DMS 273 treated with DMSO at 0.1 percent for 48 hours (cell line): ENCODE measurements around the gene DDX5.
"Not testable (repeated sequence)": the region's sequence is repeated elsewhere in the genome, so short reads cannot be mapped to it uniquely, and the experiment has no call there.

Source experiments
- DNase-seq: peaks from one replicate; lab custom pipeline; 2025; lab: John Stamatoyannopoulos, UW

DDX5 gene

DNA sequence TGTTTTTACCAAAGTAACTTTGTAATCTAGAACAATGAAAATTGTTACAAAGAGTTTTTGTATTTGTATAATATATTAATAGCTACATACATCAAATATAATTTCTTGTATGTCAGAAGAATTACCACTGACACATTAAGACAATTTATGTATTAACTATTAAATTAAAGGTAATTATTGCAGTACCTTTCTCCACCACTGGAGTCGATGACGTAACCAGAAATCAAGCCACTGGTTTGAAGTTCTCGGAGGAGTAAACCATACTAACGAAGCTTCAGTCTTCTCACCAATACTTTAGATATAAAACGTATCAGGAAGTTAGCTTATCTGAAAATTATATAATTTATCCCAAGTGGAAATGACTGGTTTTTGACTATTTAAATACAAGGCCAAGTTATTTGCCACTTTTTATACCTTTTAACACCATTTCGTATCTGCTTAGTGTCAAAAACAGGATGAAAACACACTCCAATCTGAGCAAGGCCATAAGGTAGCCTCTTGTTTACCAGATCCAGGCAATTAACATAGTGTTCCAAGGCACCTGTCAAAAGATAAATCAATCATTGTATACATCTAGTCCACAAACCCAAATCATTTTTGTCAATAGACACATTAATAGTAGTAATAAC, 13.5 kb downstream of the DDX5 start:
- DNase-seq = no peak

GRCh38 chr17:64491994-64492393, 14.1 kb downstream of the DDX5 start:
- no peak for DNase-seq

- no peak for DNase-seq
Measured at GRCh38 chr17:64491034-64491860, 14.8 kb downstream of the DDX5 start.

DNA sequence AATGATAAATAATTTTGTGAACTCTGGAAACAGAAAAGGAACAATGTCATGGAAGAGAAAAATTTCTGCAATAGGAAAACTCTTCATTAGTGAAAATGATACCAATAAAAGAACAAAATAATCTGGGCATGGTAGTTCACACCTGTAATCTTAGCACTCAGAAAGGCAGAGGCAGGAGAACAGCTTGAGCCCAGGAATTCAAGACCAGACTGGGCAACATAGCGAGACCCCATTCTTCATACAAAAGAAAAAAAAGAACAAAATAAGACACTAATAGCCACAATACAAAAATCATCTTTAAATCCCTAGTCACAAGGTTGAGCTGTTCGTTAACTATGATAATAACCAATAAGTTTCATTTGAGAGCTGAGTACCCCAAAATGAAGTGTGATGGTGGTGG, 17.8 kb downstream of the DDX5 start:
- no peak for DNase-seq

- no peak for DNase-seq
Measured at GRCh38 chr17:64484380-64484779, 21.7 kb downstream of the DDX5 start.

GRCh38 chr17:64480951-64481350, 25.1 kb downstream of the DDX5 start:
- no peak for DNase-seq

- DNase-seq = no peak
Measured at GRCh38 chr17:64477849-64478248, 28.2 kb downstream of the DDX5 start.

DNA sequence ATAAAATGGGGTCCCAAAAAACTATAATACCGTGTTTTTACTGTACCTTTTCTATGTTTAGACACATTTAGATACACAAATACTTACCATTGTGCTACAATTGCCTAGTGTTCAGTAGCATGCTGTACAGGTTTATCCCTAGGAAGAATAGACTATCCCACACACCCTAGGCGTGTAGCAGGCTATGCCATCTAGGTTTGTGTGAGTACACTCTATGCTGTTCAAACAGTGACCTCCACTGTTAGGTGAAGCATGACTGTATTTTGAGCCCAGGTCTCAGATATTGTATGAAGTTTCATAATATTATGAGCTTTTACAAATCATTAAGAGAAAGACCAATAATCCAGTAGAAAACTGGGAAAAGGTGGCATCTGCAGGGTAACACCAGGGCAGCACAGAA, 33.5 kb downstream of the DDX5 start:
- DNase-seq = no peak

DNA sequence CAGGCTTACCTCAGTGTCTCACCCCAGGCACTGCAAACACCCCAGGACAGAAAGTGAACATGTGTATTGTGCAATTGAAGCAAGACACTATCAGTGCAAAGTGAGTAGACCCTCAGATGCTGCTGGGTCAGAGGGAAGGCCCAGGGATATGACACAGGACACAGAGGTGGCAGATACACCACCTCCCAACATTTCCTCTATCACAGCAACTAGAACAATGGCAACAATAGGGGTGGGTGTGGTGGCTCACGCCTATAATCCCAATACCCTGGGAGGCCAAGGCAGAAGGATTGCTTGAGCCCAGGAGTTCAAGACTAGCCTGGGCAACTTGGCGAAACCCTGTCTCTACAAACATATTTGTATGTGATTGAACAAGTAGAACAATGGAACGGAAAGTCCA, 34.6 kb downstream of the DDX5 start:
- no peak for DNase-seq

DNA sequence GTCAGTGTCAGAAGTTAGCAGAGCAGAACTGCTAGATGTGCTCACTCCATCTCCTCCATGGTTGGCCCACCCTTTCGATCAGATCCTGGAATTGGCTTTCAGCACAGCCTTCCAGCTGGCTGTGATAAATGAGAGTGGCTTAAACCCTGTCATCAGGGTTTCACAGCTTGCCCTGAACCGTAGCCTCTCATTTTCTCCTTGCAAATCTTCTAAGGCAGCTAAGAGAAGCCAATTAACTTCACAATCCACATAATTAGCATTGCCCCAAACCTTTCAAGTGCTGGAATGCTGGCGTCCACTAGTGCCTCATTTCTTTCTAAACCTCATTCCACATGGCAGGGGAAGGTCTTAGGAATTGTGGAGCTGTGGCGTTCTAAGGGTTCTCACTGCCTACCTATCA, 35.5 kb downstream of the DDX5 start:
- DNase-seq = no peak

DNA sequence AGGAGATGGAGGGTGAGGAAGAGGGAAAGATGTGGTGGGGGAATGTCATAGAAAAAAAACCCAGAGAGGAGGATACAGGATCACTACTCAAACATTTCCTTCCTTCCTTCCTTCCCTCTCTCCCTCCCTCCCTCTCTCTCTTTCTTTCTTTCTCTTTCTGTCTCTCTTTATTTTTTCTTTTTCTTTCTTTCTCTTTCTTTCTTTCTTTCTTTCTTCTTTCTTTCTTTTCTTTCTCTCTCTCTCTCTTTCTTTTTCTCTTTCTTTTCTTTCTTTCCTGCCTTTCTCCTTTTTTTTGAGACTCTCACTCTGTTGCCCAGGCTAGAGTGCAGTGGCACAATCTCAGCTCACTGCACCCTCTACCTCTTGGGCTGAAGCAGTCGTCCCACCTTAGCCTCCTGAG, 39.3 kb downstream of the DDX5 start:
- not testable (repeated sequence) for DNase-seq

DNA sequence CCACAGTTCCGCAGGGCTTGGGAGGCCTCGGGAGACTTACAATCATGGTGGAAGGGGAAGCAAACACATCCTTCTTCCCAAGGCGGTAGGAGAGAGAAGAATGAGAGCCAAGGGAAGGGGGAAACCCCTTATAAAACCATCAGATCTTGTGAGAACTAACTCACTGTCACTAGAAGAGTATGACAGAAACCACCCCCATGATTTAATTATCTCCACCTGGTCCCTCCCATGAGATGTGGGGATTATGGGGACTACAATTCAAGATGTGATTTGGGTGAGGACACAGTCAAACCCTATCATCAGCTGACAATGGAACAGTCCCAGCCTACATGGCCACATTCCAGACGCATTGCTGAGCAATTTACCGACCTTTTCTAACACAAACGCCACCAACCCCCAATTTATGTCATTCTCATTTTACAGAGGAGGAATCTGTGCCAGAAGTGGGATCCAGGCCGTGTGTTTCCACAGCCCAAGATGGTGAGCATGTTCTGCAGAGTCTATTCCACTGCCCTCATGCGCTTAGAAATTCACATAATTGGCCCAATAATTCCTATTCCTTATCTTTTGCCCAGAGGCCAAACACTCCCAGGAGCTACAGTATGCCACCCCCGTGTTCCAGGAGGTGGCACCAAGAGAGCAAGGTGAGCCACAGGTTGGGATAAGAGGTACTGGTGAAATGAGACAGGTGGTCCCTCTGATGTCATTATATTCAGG, 39.9 kb downstream of the DDX5 start:
- DNase-seq = no peak

GRCh38 chr17:64461788-64462187, 44.3 kb downstream of the DDX5 start:
- DNase-seq = no peak

- no peak for DNase-seq
Measured at GRCh38 chr17:64460955-64461354, 45.1 kb downstream of the DDX5 start.

- not testable (repeated sequence) for DNase-seq
Measured at GRCh38 chr17:64459818-64460217, 46.3 kb downstream of the DDX5 start.

- DNase-seq = no peak
Measured at GRCh38 chr17:64459284-64459747, 46.8 kb downstream of the DDX5 start.

DNA sequence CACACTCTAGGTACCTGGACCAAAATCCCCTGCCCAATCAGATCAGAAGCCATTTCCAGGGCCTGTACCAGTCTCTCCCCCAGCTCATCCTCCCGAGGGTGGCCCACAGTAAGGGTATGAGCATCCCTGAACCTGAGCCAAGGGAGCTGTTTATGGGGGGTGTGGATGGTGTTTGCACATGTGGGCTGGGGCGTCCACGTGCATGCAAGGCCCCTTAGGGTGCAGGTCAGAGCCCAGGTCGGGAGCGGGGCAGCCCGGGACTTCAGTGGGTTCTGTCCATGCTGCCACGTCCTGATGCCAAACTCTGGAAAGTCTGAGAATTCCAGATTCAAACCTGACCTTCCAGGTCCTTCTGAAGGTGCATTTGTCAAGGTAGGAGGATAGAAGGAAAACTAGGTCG, 47.3 kb downstream of the DDX5 start:
- no peak for DNase-seq

- DNase-seq = no peak
Measured at GRCh38 chr17:64457156-64457555, 48.9 kb downstream of the DDX5 start.

- DNase-seq = no peak
Measured at GRCh38 chr17:64455993-64456885, 49.9 kb downstream of the DDX5 start.

GRCh38 chr17:64449545-64449944, 56.5 kb downstream of the DDX5 start:
- DNase-seq = no peak

GRCh38 chr17:64448665-64449512, 57.2 kb downstream of the DDX5 start, which contains the start of gene MILR1:
TSS of gene MILR1 (plus strand) at chr17:64449115. CDS start at chr17:64449169, 54 bp downstream.
- DNase-seq = no peak
